ENCODE measurements around the gene VSNL1.

The VSNL1 gene

GRCh38 chr2:17584689-17585088 is 44.2 kb downstream of the VSNL1 start:
- no peak for DNase-seq

GRCh38 chr2:17587469-17587868 is 47.0 kb downstream of the VSNL1 start:
- DNase-seq = no peak

- DNase-seq = no peak
Observed at GRCh38 chr2:17588031-17588430, 47.5 kb downstream of the VSNL1 start.

- no peak for DNase-seq
Observed at GRCh38 chr2:17589406-17590035, 49.0 kb downstream of the VSNL1 start.

- no peak for DNase-seq
Observed at GRCh38 chr2:17590342-17590911, 49.9 kb downstream of the VSNL1 start.

- DNase-seq = no peak
Observed at GRCh38 chr2:17591846-17592245, 51.4 kb downstream of the VSNL1 start.

GRCh38 chr2:17592731-17593409 is 52.4 kb downstream of the VSNL1 start:
- no peak for DNase-seq

- no peak for DNase-seq
Observed at GRCh38 chr2:17593445-17593840, 52.9 kb downstream of the VSNL1 start.

- DNase-seq = no peak
Observed at GRCh38 chr2:17593841-17594491, 53.5 kb downstream of the VSNL1 start.

- no peak for DNase-seq
Observed at GRCh38 chr2:17594533-17595401, 54.3 kb downstream of the VSNL1 start.

- no peak for DNase-seq
Observed at GRCh38 chr2:17599617-17600016, 59.1 kb downstream of the VSNL1 start.

GRCh38 chr2:17600556-17601204 is 60.2 kb downstream of the VSNL1 start:
- DNase-seq = no peak

- DNase-seq = no peak
Observed at GRCh38 chr2:17604050-17604449, 63.6 kb downstream of the VSNL1 start.

GRCh38 chr2:17605696-17606095 is 65.2 kb downstream of the VSNL1 start:
- DNase-seq = no peak

- DNase-seq = no peak
Observed at GRCh38 chr2:17606851-17607250, 66.4 kb downstream of the VSNL1 start.

- no peak for DNase-seq
Observed at GRCh38 chr2:17607379-17607778, 66.9 kb downstream of the VSNL1 start.

- DNase-seq = no peak
Observed at GRCh38 chr2:17608251-17608650, 67.8 kb downstream of the VSNL1 start.

GRCh38 chr2:17610521-17610920 is 70.0 kb downstream of the VSNL1 start:
- DNase-seq = no peak

- DNase-seq = no peak
Observed at GRCh38 chr2:17611036-17611435, 70.5 kb downstream of the VSNL1 start.

- DNase-seq = no peak
Observed at GRCh38 chr2:17614174-17614930, 73.9 kb downstream of the VSNL1 start.

GRCh38 chr2:17615147-17615546 is 74.7 kb downstream of the VSNL1 start:
- DNase-seq = no peak

All from activated CD4-positive, CD25-positive, alpha-beta regulatory T cell treated with anti-CD3 and anti-CD28 coated beads, Interleukin-2, amount 50 U/mL, for 72 hours (primary cell).